ENCODE data around the gene CSH1. TPM values are rescaled to one million over a fixed set of nuclear protein-coding genes. Genes with fewer than 3 reads are reported as not detected.
"Not testable (repeated sequence)": the region's sequence is repeated elsewhere in the genome, so short reads cannot be mapped to it uniquely, and the experiment has no call there.

The CSH1 gene
- polyA plus RNA-seq, 4 donors = 2.7 TPM; not detected in 3

DNA sequence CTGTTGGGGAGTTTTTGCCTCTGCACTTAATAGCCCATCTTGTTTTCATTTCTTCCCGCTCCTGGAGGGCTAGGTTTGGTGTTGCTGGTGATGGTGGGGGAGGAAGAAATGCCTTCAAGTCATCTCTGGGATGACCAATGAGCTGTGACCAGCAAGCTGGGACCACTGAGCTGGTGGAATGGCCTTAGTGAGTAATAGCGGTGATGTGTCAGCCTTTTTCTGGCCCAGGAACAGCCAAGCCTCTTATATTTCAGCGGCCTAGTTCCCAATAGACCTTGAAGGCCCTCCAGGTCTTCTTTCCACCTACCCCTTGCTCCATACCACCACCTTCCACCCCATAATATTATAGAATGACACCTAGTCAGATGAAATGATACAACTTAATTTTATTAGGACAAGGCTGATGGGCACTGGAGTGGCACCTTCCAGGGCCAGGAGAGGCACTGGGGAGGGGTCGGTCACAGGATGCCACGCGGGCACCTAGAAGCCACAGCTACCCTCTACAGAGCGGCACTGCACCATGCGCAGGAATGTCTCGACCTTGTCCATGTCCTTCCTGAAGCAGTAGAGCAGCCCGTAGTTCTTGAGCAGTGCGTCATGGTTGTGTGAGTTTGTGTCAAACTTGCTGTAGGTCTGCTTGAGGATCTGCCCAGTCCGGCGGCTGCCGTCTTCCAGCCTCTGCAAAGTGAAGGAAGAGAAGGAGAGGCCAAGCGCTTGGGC is 24.6 kb downstream of the CSH1 start:
- not testable (repeated sequence) for DNase-seq (ENCODE audit: low read depth in 4 of 4, low spot score in 3 of 4)

DNA sequence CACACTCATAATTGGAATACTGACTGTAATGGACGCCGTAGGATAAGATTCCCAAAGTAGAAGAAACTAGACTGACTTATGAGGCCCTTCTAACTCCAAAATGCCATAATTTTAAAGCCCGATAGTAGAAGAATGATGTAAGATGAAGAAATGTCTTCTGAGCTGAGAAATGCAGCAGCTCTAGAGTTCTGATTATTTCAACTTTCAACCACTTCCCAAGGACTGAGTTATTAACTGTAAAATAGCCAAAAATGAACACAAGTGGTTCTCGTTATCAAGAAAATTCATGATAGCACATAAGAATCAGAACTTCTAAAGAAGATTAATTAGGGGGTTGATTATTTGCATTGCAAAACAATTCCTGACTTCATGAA is 26.1 kb downstream of the CSH1 start:
- not testable (repeated sequence) for DNase-seq (ENCODE audit: low read depth in 4 of 4, low spot score in 3 of 4)

DNA sequence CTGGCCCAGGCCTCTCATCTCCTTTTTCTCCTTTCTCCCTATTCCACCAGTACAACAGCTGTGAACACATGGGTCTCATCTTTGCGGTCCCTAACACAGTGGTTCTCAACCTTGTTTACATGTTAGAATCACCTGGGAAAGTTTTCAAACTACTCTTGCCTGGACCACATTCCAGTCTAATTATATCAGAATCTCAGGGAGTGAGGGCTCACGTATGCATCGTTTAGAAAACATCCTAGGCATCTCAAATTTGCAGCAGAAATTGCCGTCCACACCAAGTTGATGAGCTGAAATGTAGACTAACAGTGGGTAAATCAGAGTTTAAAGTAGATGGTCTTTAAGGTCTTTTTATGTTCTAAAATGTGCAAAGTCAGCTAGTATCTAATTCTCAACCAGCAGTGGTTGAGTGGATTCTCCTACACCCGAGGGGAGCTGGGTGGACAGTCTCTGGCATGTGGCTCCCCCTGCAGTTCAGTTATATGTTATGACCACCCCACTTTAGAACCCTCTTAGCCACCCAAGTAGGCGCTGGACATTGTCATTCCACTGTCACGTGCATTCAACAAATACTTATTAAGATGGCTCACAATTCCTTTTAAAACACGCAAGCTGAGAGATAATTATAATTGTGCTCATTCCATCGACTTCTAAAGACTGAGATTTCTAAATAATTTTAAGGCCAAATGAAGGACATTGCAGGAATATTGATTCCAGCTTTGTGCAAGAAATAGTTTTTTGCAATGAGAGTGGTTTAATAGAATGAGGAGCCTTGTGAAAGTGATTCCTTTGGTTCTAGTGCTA is 26.7 kb downstream of the CSH1 start:
- not testable (repeated sequence) for DNase-seq (ENCODE audit: low read depth in 4 of 4, low spot score in 3 of 4)

DNA sequence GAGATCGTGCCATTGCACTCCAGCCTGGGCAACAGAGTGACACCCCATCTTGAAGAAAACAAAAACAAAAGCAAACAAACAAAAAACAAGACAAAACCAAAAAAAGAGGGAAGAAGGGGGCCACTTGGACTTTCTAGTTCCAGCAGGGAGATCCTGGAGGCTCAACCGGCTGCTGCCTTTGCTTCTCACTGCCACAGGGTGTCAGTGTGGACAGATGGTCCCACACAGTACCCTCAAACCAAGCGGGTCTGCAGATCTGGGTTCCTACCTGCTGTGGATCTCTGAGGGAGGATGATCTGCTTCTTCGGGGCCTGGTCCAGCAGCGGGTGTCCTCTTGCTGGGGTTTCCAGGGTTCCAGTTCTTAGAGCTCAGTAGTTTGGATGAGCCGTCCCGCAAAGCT is 29.7 kb downstream of the CSH1 start:
- DNase-seq (ENCODE audit: low read depth in 4 of 4, low spot score in 3 of 4) = not testable (repeated sequence)

DNA sequence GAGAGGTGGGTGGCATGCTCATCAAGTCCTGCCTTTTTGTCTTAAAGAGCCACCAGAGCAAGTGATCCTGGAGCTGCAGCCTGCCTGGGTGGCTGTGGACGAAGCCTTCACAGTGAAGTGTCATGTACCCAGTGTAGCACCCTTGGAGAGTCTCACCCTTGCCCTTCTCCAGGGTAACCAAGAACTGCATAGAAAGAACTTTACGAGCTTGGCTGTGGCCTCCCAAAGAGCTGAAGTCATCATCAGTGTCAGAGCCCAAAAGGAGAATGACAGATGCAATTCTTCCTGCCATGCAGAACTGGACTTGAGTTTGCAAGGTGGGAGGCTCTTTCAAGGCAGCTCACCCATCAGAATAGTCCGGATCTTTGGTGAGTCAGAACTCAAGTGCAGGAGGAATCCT is 37.1 kb downstream of the CSH1 start:
- DNase-seq (ENCODE audit: low read depth in 4 of 4, low spot score in 3 of 4) = no peak

DNA sequence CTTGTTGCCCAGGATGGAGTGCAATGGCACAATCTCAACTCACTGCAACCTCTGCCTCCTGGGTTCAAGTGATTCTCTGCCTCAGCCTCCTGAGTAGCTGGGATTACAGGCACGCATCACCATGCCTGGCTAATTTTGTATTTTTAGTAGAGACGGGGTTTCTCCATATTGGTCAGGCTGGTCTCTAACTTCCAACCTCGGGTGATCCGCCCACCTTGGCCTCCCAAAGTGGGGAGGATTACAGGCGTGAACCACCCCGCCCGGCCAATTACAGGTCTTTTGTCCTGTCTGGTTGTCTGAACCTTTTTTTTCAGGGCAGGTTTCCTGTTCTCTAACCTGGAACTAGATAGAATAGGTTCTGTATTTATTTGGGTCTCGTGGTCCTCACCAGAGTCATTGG is 39.9 kb downstream of the CSH1 start:
- DNase-seq (ENCODE audit: low read depth in 4 of 4, low spot score in 3 of 4) = not testable (repeated sequence)

DNA sequence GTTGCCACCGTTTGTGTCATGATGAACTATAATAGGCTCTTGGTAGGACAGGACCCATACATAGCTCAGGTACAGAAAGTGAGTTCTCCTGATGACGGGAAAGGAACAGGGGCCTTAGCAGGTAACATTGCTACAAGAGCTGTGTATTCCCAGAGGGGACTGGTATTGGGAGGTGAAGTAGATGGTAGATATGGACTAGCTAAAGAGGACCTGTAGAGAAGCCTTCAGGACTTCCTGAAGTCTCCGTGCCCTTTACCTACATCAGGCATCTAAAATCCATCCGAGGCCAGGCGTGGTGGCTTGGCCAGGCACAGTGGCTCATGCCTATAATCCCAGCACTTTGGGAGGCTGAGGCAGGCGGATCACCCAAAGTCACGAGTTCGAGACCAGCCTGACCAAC is 41.2 kb downstream of the CSH1 start:
- DNase-seq (ENCODE audit: low read depth in 4 of 4, low spot score in 3 of 4) = no peak

DNA sequence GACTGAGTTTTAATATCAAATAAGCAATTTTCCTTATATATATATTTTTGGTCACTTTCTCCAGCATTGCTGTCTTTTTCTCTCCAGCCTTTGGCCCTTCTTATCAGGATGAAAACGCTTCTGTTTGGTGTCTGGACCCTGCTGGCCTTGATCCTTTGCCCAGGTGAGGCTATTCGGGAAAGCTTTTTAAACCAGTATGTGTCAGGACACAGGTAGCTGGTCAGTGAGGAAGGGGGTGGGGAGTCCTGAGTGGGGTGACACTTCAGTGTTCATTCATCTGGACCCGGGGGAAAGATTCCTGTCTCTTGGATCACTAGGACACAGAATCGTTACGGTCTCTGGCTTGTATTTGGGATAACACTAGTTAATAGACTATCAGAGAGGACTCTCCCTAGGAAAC is 41.7 kb downstream of the CSH1 start:
- no peak for DNase-seq (ENCODE audit: low read depth in 4 of 4, low spot score in 3 of 4)

DNA sequence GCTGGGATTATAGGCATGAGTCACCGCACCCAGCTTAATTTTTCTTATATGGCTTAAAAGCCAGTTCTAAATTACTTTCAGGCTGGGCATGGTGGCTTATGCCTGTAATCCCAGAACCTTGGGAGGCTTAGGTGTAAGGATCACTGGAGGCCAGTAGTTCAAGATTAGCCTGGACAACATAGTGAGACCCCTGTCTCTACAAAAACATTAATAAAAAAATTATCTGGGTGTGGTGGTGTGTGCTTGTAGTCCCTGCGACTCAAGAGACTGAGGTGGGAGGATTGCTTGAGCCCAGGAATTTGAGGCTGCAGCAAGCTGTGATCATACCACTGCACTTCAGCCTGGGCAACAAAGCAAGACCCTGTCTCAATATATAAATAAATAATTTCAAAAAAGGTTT is 43.1 kb downstream of the CSH1 start:
- no peak for DNase-seq (ENCODE audit: low read depth in 4 of 4, low spot score in 3 of 4)

DNA sequence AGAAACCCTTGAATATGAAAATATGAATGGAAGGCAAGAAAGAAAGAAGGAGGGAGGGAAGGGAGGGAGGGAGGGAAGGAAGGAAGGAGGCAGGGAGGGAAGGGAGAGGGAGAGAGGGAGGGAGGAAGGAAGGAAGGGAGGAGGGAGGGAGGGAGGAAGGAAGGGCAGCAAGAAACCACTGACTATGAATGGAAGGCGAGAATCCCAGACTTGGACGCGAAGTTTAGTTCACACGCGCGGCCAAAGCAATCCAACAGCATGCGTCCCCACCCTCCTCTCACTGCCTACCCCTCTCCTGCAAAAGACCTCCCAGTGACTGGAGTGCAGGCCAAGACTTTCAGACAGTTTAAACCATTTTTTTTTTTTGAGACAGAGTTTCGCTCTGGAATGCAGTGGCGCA is 46.0 kb downstream of the CSH1 start:
- no peak for DNase-seq (ENCODE audit: low read depth in 4 of 4, low spot score in 3 of 4)

DNA sequence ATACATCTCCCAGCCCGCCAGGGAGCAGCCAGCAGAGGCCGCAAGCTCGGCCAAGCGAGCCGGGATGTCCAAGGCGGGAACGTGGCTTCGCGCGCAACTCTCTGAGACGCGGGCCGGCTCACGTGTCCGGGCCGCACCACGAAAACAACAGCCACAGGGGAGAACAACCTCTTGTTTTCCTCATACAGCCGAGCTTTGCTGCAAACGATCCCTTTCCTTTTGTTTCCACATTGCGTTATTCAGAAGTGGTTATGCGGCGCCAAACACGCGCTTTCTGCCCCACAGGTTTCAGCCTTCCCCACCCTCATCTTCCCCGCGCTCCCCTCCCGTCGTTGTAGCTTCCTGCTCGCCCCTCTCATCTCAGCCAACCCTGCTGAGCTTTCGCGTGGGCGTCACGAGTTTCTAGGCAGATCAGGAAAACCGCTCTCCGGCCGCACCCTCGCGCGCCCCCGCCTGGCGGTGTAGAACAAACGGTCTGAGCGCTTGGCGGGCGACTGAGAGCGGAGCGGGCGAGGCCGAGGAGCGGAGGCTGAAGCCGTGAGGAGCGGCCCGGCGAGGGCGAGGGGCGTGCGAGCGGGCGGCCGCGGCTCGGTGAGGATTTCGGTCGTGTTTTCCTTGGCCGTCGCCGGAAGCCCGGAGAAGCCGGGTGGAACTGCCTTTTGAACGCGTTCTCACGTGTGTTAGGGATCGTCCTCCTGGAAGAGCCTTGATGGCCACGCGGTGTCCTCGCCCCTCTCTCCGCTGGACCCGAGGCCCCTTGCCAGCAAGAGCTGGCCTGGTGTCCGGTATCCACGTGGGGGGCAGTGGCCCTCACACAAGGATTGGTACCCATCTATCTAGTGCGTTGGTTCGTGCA is 47.3 kb downstream of the CSH1 start:
- peak in 2 of 4 donors; percentile 63 to 71 for DNase-seq (ENCODE audit: low read depth in 4 of 4, low spot score in 3 of 4)

DNA sequence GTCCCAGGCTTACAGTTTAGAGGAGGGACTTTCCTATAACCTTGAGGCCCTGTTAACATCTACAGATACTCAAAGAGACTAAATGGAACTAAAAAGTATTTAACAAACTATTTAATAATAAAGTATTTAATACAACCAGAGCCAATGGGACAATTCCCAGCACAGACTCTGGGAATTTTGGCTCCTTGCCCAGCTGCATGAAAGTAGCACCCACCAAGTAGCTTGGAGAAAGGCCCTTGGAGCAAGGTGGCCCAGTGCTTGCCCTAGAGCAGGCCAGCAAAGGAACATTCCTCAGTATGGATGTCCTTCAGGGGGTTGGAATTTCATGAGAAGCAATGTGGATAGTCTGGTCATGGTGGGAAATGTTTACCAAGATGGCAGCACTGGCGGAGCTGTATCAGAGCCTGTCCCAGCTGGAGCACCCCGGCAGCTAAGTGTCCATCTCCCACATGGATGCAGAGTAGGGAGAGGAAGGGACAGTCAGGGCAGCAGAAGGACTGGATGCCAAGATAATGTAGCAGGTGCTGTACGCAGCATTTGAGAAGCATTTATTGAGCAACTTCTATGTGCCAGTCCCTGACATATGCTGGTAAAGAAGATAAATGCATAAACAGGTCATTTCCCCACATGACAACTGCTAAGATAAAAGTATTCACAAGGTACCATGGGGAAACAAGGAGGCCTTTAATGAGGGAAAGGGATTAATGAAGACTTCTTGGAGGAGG is 48.7 kb downstream of the CSH1 start:
- no peak for DNase-seq (ENCODE audit: low read depth in 4 of 4, low spot score in 3 of 4)

DNA sequence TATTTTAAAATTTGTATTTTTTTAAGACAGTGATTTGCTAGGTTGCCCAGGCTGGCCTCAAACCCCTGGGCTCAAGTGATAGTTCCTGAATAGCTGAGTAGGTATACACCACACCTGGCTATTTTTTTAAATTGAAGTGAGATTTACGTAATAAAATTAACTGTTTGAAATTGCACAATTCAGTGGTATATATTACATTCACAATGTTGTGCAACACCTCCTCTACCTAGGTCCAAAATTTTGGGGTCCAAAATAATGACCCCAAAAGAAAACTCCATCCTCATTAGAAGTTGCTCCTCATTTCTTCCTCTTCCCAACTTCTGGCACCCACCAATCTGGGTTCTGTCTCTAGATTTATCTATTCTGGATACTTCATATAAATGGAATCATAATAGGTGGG is 50.9 kb downstream of the CSH1 start:
- no peak for DNase-seq (ENCODE audit: low read depth in 4 of 4, low spot score in 3 of 4)

Other genes with a start within 250 kb of the CSH1 start
- 10 to 100 TPM; 20.0 to 37.0 (median 23.2) TPM for gene LIMD2, start 196.4 kb downstream of the CSH1 start, polyA plus RNA-seq (ENCODE audit: insufficient read length in 4 of 4)
- 10 to 100 TPM; 36.6 to 73.5 (median 44.7) TPM for gene STRADA, start 154.8 kb downstream of the CSH1 start, polyA plus RNA-seq (ENCODE audit: insufficient read length in 4 of 4)
- gene CCDC47, start 123.0 kb downstream of the CSH1 start, polyA plus RNA-seq (ENCODE audit: insufficient read length in 4 of 4) = 100 to 1,000 TPM in 2 of 4 donors, 10 to 100 TPM in 2; 60.3 to 120 (median 105) TPM
- gene DDX42, start 122.4 kb downstream of the CSH1 start, polyA plus RNA-seq (ENCODE audit: insufficient read length in 4 of 4) = 100 to 1,000 TPM; 155 to 200 (median 186) TPM
- gene PSMC5, start 69.1 kb downstream of the CSH1 start, polyA plus RNA-seq (ENCODE audit: insufficient read length in 4 of 4) = 100 to 1,000 TPM; 122 to 197 (median 173) TPM
- 10 to 100 TPM; 40.5 to 83.2 (median 59.9) TPM for gene FTSJ3, start 68.9 kb downstream of the CSH1 start, polyA plus RNA-seq (ENCODE audit: insufficient read length in 4 of 4)
- gene SMARCD2, start 53.9 kb downstream of the CSH1 start, polyA plus RNA-seq (ENCODE audit: insufficient read length in 4 of 4) = 10 to 100 TPM; 42.7 to 61.0 (median 55.5) TPM
- under 1 TPM in 2 of 4 donors, not detected in 2; 0.17 to 0.90 TPM for gene CSH2, start 22.9 kb downstream of the CSH1 start, polyA plus RNA-seq (ENCODE audit: insufficient read length in 4 of 4)
- gene GH2, start 14.6 kb downstream of the CSH1 start, polyA plus RNA-seq (ENCODE audit: insufficient read length in 4 of 4) = not detected
- gene CSHL1, start 14.7 kb upstream of the CSH1 start, polyA plus RNA-seq (ENCODE audit: insufficient read length in 4 of 4) = not detected
- not detected for gene GH1, start 22.3 kb upstream of the CSH1 start, polyA plus RNA-seq (ENCODE audit: insufficient read length in 4 of 4)
- gene CD79B, start 35.8 kb upstream of the CSH1 start, polyA plus RNA-seq (ENCODE audit: insufficient read length in 4 of 4) = 1 to 10 TPM; 1.2 to 3.5 (median 2.7) TPM
- 1 to 10 TPM in 2 of 4 donors, under 1 TPM in 2; 0.67 to 1.5 (median 1.1) TPM for gene SCN4A, start 76.3 kb upstream of the CSH1 start, polyA plus RNA-seq (ENCODE audit: insufficient read length in 4 of 4)
- gene PRR29, start 101.8 kb upstream of the CSH1 start, polyA plus RNA-seq (ENCODE audit: insufficient read length in 4 of 4) = 1 to 10 TPM; 1.2 to 3.9 (median 3.1) TPM
- 10 to 100 TPM; 21.7 to 27.7 (median 26.7) TPM for gene ICAM2, start 124.1 kb upstream of the CSH1 start, polyA plus RNA-seq (ENCODE audit: insufficient read length in 4 of 4)
- gene ERN1, start 233.6 kb upstream of the CSH1 start, polyA plus RNA-seq (ENCODE audit: insufficient read length in 4 of 4) = 1 to 10 TPM; 8.0 to 9.5 (median 9.0) TPM

Measured in left renal pelvis (tissue), 4 donors.